Measurements from ENCODE around the gene USP15.
"Not testable (repeated sequence)": the region's sequence is repeated elsewhere in the genome, so short reads cannot be mapped to it uniquely, and the experiment has no call there.

DNA sequence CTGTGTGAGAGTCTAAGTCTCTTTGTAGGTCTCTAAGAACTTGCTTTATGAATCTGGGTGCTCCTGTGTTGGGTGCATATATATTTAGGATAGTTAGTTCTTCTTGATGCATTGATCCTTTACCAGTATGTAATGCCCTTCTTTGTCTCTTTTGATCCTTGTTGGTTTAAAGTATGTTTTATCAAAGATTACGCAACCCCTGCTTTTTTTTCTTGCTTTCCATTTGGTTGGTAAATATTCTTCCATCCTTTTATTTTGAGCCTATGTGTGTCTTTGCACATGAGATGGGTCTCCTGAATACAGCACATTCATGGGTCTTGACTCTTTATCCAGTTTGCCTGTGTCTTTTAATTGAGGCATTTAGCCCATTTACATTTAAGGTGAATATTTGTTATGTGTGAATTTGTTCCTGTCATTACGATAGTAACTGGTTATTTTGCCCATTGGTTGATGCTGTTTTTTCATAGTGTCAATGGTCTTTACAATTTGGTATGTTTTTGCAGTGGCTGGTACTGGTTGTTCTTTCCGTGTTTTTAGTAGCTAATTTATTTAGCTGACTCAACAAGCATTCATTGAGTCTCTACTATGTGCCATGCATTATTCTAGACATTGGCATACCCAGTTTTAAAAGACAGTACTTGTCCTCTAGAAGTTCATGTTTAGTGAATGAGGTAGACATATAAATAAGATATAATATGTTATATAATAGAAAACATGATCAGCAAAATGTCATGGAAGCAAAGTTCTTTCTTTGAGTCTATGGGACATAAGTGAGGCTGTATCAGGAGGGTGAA lies 108.4 kb downstream of the USP15 start:
- TF ChIP-seq EZH2 (IDR thresholded peaks at IDR 0.05; ENCODE audit: insufficient read depth, poor library complexity, severe bottlenecking); EZH2phosphoT487 (IDR thresholded peaks at IDR 0.05; ENCODE audit: insufficient read depth, low read depth): not testable (repeated sequence)
